Liver (tissue), 9 donors: ENCODE measurements around the gene ASPHD1. TPM values are rescaled to one million over a fixed set of nuclear protein-coding genes. Genes with fewer than 3 reads are reported as not detected.

Source experiments
- DNase-seq: peaks from one replicate; pipeline ENCODE4 v3.0.0-alpha.2; 2017; ENCODE audit warnings: low spot score
- H3K27ac ChIP-seq, 2 donors: one replicate each; pipeline ENCODE4 v1.7.0; 2013; ENCODE audit warnings: inconsistent platforms in 2 of 2, low read length in 2 of 2, control low read depth in 1 of 2, low read depth in 1 of 2, mild to moderate bottlenecking in 1 of 2
- H3K27me3 ChIP-seq, 4 donors: one replicate each; pipeline versions ENCODE4 v1.6.1 to v1.7.0; 2013; ENCODE audit warnings: low read length in 3 of 4, inconsistent platforms in 1 of 4, mild to moderate bottlenecking in 1 of 4, moderate library complexity in 1 of 4; ENCODE audit not compliant: control insufficient read depth in 4 of 4, insufficient read depth in 4 of 4
- H3K36me3 ChIP-seq, 4 donors: one replicate each; pipeline versions ENCODE4 v1.6.1 to v1.7.0; 2013; ENCODE audit warnings: low read length in 3 of 4, mild to moderate bottlenecking in 3 of 4, low read depth in 1 of 4, moderate library complexity in 1 of 4; ENCODE audit not compliant: control insufficient read depth in 4 of 4, insufficient read depth in 3 of 4
- H3K4me1 ChIP-seq, 4 donors: one replicate each; pipeline versions ENCODE4 v1.6.1 to v1.7.0; 2013; ENCODE audit warnings: low read length in 3 of 4, mild to moderate bottlenecking in 3 of 4, moderate library complexity in 1 of 4; ENCODE audit not compliant: control insufficient read depth in 4 of 4, insufficient read depth in 4 of 4
- H3K4me3 ChIP-seq, 3 donors: one replicate each; pipeline versions ENCODE4 v1.6.1 to v1.7.0; 2013; ENCODE audit warnings: low read length in 3 of 3, control low read depth in 1 of 3, low read depth in 1 of 3, mild to moderate bottlenecking in 1 of 3
- H3K9ac ChIP-seq, 2 donors: one replicate each; pipeline ENCODE4 v1.7.0; 2013; ENCODE audit warnings: low read length in 2 of 2, mild to moderate bottlenecking in 2 of 2, moderate library complexity in 2 of 2, control low read depth in 1 of 2, low read depth in 1 of 2
- H3K9me3 ChIP-seq, 4 donors: one replicate each; pipeline versions ENCODE4 v1.6.1 to v1.7.0; 2013; ENCODE audit warnings: low read length in 3 of 4; ENCODE audit not compliant: control insufficient read depth in 4 of 4
- ATF3 ChIP-seq: IDR thresholded peaks from 2 replicates; pipeline ENCODE4 v1.6.1; 2016; ENCODE audit warnings: antibody characterized with exemption
- CTCF ChIP-seq: fragments of 150-350 bp; IDR thresholded peaks from 2 replicates; pipeline ENCODE4 v1.5.1; 2017; ENCODE audit warnings: improper control_type of control experiment, low read depth, low read length; ENCODE audit not compliant: missing input control
- EGR1 ChIP-seq, 2 donors: IDR thresholded peaks; 2 replicates each; pipeline ENCODE4 v1.6.1; 2016 to 2018; ENCODE audit warnings: antibody characterized with exemption in 2 of 2, low read depth in 2 of 2
- FOXA1 ChIP-seq: IDR thresholded peaks from 2 replicates; pipeline ENCODE4 v1.6.1; 2016; ENCODE audit warnings: antibody characterized with exemption
- FOXA2 ChIP-seq: IDR thresholded peaks from 2 replicates; pipeline ENCODE4 v1.6.1; 2016; ENCODE audit warnings: antibody characterized with exemption
- GABPA ChIP-seq, 2 donors: IDR thresholded peaks in 1 of 2; conservative IDR thresholded peaks in 1 of 2; 2 replicates each; pipeline ENCODE4 v1.6.1; 2016; ENCODE audit warnings: antibody characterized with exemption in 2 of 2, mild to moderate bottlenecking in 1 of 2, moderate library complexity in 1 of 2
- HNF4A ChIP-seq, 2 donors: conservative IDR thresholded peaks; 2 replicates each; pipeline ENCODE4 v1.6.1; 2016; ENCODE audit warnings: antibody characterized with exemption in 2 of 2, mild to moderate bottlenecking in 2 of 2
- HNF4G ChIP-seq: IDR thresholded peaks from 2 replicates; pipeline ENCODE4 v1.6.1; 2016; ENCODE audit warnings: antibody characterized with exemption
- JUND ChIP-seq, 2 donors: IDR thresholded peaks; 2 replicates each; pipeline ENCODE4 v1.6.1; 2016; ENCODE audit warnings: antibody characterized with exemption in 2 of 2
- MAX ChIP-seq: IDR thresholded peaks from 2 replicates; pipeline ENCODE4 v1.6.1; 2016; ENCODE audit warnings: antibody characterized with exemption
- NR2F2 ChIP-seq: IDR thresholded peaks from 2 replicates; pipeline ENCODE4 v1.6.1; 2016; ENCODE audit warnings: antibody characterized with exemption
- RAD21 ChIP-seq, 2 donors: IDR thresholded peaks; 2 replicates each; pipeline ENCODE4 v1.6.1; 2016; ENCODE audit warnings: antibody characterized with exemption in 2 of 2, mild to moderate bottlenecking in 2 of 2
- REST ChIP-seq: IDR thresholded peaks from 2 replicates; pipeline ENCODE4 v1.6.1; 2016; ENCODE audit warnings: antibody characterized with exemption, mild to moderate bottlenecking
- RXRA ChIP-seq, 2 donors: IDR thresholded peaks; 2 replicates each; pipeline ENCODE4 v1.6.1; 2017 to 2018; ENCODE audit warnings: antibody characterized with exemption in 2 of 2, mild to moderate bottlenecking in 1 of 2
- SP1 ChIP-seq: IDR thresholded peaks from 2 replicates; pipeline ENCODE4 v1.6.1; 2018; ENCODE audit warnings: antibody characterized with exemption, mild to moderate bottlenecking
- TAF1 ChIP-seq: conservative IDR thresholded peaks from 2 replicates; pipeline ENCODE4 v1.6.1; 2016; ENCODE audit warnings: antibody characterized with exemption, mild to moderate bottlenecking
- YY1 ChIP-seq: IDR thresholded peaks from 2 replicates; pipeline ENCODE4 v1.6.1; 2016; ENCODE audit warnings: antibody characterized with exemption, mild to moderate bottlenecking
- ZBTB33 ChIP-seq: IDR thresholded peaks from 2 replicates; pipeline ENCODE4 v1.6.1; 2016; ENCODE audit warnings: antibody characterized with exemption
- WGBS: extraction: QIAGEN DNeasy Blood & Tissue Kit; methylation state at CpG from one replicate; pipeline ENCODE4 v1.1.7; 2013; 5-methylcytosine and 5-hydroxymethylcytosine counted together
- polyA plus RNA-seq, 2 donors: library from polyadenylated mRNA; stranded (reverse) in 1 of 2; unstranded in 1 of 2; fragments of 200-250 nt in 1 of 2; fragments of >200 nt in 1 of 2; fragmentation: Nextera tagmentation in 1 of 2; extraction: Ambion mirVana in 1 of 2; gene quantifications; one replicate each; pipeline versions ENCODE4 v1.2.1 to v1.2.3, GENCODE V29; 2013 to 2015
- total RNA-seq, 2 donors: library from RNA; depleted of rRNA; stranded (reverse); fragments of >200 nt; gene quantifications; one replicate each; pipeline ENCODE4 v1.2.3, GENCODE V29; 2014
- donor health status: healthy.
- donor health status: healthy.
- donor health status: healthy.
- donor health status: healthy.
- donor health status: healthy.

The ASPHD1 gene
- total and polyA plus RNA-seq, 4 donors = 0.25 to 0.28 TPM; not detected in 2

GRCh38 chr16:29862383-29862883 is 37.9 kb upstream of the ASPHD1 start:
- Histone ChIP-seq H3K27me3 (no peaks in the 10 kb centered on the region), H3K9me3 (no peaks in the 10 kb centered on the region), H3K9ac (peak overlapping the region; percentile 56 to 97), H3K27ac (peak overlapping the region; percentile 88 to 95), H3K4me1 (peaks cover 7 to 36% (median 22%) of the 10 kb centered on the region in 4 donors), H3K36me3 (peaks cover 0 to 19% (median 8%) of the 10 kb centered on the region in 4 donors), H3K4me3 (peak overlapping the region; percentile 87 to 98 (median 93))
- TF ChIP-seq YY1 = no peak
- TF ChIP-seq EGR1 (IDR thresholded peaks at IDR 0.05; ENCODE audit: low read depth in 2 of 2) = no peak
- no peak for TF ChIP-seq RXRA (IDR thresholded peaks at IDR 0.05)
- no peak for TF ChIP-seq HNF4A (conservative IDR thresholded peaks at IDR 0.05)
- no peak for TF ChIP-seq SP1
- no peak for TF ChIP-seq ATF3
- no peak for TF ChIP-seq REST
- no peak for TF ChIP-seq ZBTB33
- no peak for TF ChIP-seq HNF4G
- TF ChIP-seq TAF1 = no peak
- no peak for TF ChIP-seq NR2F2
- TF ChIP-seq GABPA (IDR thresholded peaks at IDR 0.05 in 1 of 2, conservative IDR thresholded peaks at IDR 0.05 in 1 of 2) = no peak
- TF ChIP-seq FOXA1 = no peak
- no peak for TF ChIP-seq CTCF
- TF ChIP-seq RAD21 (IDR thresholded peaks at IDR 0.05) = no peak
- TF ChIP-seq FOXA2 = no peak
- TF ChIP-seq JUND (IDR thresholded peaks at IDR 0.05) = no peak
- TF ChIP-seq MAX = no peak
- WGBS = 3% methylated on average over 27 of the region's 27 CpGs
- DNase-seq = peak; percentile 45
